ENCODE measurements around the gene SUPT4H1. TPM values are rescaled to one million over a fixed set of nuclear protein-coding genes. Genes with fewer than 3 reads are reported as not detected.
A peak's percentile ranks its signal among the peaks of the same experiment; 100 is the strongest.

The SUPT4H1 gene
- total and polyA plus RNA-seq, 9 of the 15 experiments (the other 6 are each of a cell fraction or from before 2014, with no cell fraction given): 62.1 to 320 (median 117) TPM

DNA sequence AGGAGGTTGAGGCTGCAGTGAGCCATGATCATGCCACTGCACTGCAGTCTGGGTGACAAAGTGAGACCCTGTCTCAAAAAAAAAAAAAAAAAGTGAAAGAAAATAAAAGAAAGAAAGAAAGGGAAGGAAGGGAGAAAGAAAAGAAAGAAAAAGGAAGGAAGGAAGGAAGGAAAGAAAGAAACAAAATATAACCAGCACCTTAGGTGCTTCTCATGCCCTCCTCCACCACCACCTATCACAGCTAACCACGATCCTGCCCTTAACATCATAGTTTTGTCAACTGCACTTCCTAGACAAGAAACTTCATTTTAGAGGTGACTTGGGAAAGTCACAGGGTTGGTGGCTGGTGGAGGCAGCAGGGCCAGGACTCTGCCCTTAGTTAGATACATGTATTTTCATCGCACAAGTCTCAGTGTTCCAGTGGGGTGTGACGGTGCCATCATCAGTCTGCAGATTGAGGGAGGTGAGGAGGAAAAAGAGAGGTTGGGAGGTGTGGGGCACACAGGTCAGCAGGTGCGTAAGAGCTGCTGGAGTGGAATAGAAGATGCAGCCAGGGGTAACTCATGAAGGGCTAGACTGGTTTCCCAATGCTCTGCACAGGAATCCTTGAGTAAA lies 10.0 kb downstream of the SUPT4H1 start:
- no peak for ATAC-seq

More for the DNA sequence above, 10.0 kb downstream of the SUPT4H1 start:
- POLR2A ChIA-PET: interaction anchor here (1.0 to 10.4 kb wide), 4 partner anchors 8 to 38 kb away, joined by 4 to 257 read pairs (median 6); partner anchors contain the start of gene SUPT4H1
- Histone ChIP-seq H3K27ac (ENCODE audit: extremely low read depth, low read depth, low read length) (peak overlapping the region; percentile 21; the same call in 1 of the 3 replicates), H3K4me2 (ENCODE audit: insufficient read depth, low read length) (peak overlapping the region; percentile 18; the same call in 1 of the 2 replicates), H3K79me2 (ENCODE audit: control insufficient read depth, insufficient read depth, low read length) (peaks cover 50% of the 10 kb centered on the region), H2AFZ (ENCODE audit: low read depth, low read length) (no peak overlapping the region), H3K9me3 (replicated peaks; ENCODE audit: control insufficient read depth, insufficient read depth, low read depth, low read length) (no peaks in the 10 kb centered on the region), H3K36me3 (ENCODE audit: control insufficient read depth, insufficient read depth, low read length) (peaks cover 49% of the 10 kb centered on the region; the same call in 2 of the 3 replicates), H3K4me1 (replicated peaks in 1 of 2; ENCODE audit: control insufficient read depth in 2 of 2, insufficient read depth in 2 of 2, low read length in 2 of 2) (peaks cover 26 to 31% of the 10 kb centered on the region in 2 experiments), H3K9me1 (ENCODE audit: control insufficient read depth, insufficient read depth, low read length) (no peaks in the 10 kb centered on the region), H3K27me3 (ENCODE audit: control insufficient read depth in 2 of 2, insufficient read depth in 2 of 2, low read length in 2 of 2) (no peaks in the 10 kb centered on the region), H3K4me3 (no peak overlapping the region), H4K20me1 (replicated peaks; ENCODE audit: control insufficient read depth, insufficient read depth, low read length) (no peaks in the 10 kb centered on the region; the same call in 1 of the 2 replicates), H3K9ac (ENCODE audit: insufficient read depth in 1 of 2, low read depth in 2 of 2, low read length in 2 of 2) (peak overlapping the region in 1 of 2 experiments; percentile 57; a peak in 1 of 4 replicates)
- intact Hi-C loops (cut with micrococcal nuclease): no loop called here
- FAIRE-seq (no peak), DNase-seq (ENCODE audit: extremely low read depth in 1 of 4, low spot score in 3 of 4) (no peak)
- CTCF ChIA-PET (ENCODE audit: low intra/inter-chr PET ratio): no interaction called here
- TF ChIP-seq ZNF512 (tag; IDR thresholded peaks at IDR 0.05) (peak; percentile 89), FOXA1 (IDR thresholded peaks at IDR 0.05; ENCODE audit: borderline replicate concordance) (no peak)
- BruUV-seq (replicated peaks): no TSS peak
- in situ Hi-C loops (cut with MboI): no loop called here
- whole genome bisulfite sequencing (ENCODE audit: insufficient coverage, low coverage, missing lambda C conversion rate): 70% methylated on average over 4 of the region's 4 CpGs
